Stimulated activated CD8-positive, alpha-beta memory T cell treated with anti-CD3 and anti-CD28 coated beads, Interleukin-7, amount 100 ng/mL, for 4 hours (primary cell): ENCODE data around the gene SMCO1.
"Not testable (repeated sequence)": the region's sequence is repeated elsewhere in the genome, so short reads cannot be mapped to it uniquely, and the experiment has no call there.

ENCODE experiments used
- DNase-seq, 2 donors: peaks; one replicate each; pipeline ENCODE4 v3.0.0-alpha.2; 2020; ENCODE audit warnings: low read depth in 2 of 2

Gene SMCO1

DNA sequence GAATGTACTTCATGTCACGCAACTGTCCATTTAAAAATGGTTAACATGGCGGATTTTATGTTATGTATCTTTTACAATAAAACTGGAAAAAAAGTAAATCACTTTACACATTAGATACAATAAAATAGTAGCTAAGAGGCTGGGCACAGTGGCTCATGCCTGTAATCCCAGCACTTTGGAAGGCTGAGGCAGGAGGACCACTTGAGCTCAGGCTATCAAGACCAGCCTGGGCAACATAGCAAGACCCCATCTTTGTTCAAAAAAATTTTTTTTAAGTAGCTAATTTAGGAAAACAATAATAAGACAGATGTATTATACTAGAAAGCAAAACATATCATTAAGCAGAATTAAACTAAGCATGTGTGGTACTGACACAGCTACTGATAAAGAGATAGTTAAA, 23.1 kb downstream of the SMCO1 start:
- DNase-seq, result no peak

DNA sequence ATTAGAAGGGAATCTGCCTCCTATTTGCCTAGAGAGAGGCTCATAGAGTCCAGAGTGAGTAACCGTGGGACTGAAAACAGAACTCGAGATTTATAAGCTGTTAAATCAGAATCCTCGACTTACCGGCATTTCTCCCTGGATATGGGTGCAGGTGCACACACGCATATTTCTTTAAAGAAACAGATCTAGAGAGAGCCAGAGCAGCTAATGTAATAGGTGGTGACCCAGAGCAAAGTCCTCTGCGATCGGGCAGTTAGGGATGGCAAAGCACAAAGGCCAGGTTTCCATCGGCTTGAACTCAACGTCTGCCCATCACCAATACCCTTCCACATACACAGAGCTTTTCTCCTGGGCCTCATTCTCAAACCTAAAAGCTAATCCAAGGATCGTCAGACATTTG, 25.4 kb downstream of the SMCO1 start:
- no peak for DNase-seq

DNA sequence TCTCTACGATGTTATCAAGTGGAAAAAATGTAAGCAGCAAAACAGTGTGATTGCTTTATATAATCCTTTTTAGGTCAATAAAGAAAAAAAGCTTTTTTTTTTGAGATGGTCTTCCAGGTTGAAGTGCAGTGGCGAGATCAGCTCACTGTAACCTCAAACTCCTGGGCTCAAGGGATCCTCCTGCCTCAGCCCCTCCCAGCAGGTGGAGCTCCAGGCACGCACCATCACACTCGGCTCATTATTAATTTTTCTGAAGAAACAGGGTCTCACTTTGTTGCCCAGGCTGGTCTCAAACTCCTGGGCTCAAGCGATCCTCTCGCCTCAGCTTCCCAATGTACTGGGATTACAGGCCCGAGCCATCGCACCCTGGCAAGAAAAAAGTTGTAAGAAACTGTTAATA, 28.9 kb downstream of the SMCO1 start:
- DNase-seq, result peak in 1 of 2 donors; percentile 17

DNA sequence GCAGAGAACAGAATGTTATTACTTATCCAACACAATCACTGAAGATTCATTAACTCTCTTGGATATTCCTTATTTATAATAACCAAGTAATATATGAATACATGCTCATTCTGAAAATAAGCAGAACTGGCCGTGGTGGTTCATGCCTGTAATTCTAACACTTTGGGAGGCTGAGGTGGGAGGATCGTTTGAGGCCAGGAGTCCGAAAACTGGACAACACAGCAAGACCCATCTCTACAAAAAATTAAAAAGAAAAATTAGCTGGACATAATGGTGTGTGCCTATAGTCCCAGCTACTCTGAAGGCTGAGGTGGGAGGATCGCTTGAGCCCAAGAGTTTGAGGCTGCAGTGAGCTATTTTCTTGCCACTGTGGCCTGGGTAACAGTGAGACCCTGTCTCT, 37.5 kb downstream of the SMCO1 start:
- DNase-seq, result no peak

DNA sequence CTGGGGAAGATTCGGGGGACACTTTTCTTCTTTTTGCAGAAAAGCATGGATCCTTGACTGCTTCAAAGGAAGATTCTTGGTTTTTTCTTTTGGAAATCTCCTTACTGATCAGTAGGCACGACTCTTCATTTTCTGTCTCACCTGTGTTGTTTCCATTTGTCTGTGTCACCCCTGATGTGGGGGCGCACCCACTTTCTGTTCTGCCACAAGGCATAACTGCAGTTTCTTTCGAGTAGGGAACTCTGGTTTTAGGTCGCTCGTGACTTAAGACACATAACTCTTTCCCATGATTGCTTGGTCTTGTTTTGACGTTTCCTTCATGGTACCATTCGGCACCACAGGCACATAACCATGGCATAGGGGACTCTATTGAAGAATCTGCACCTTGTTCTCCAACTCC, 42.9 kb downstream of the SMCO1 start:
- no peak for DNase-seq

DNA sequence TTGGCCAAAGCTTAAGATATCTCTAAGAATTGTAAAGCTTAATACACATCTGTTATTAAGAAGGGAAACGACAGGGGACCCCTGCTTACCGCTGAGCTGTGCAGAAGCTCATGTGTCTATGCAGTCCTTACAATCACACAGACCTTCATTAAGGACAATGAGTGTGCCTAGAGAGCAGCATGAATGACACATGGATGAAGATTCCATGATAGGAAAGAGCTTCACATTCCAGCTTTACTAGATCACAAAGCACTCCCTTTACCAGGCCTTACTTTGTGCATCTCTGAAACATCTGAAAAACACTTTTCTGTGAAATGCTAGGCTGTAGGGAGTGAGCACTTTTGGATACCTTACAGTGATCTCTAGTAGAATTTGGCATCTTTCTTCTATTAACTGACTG, 43.6 kb downstream of the SMCO1 start:
- no peak for DNase-seq

DNA sequence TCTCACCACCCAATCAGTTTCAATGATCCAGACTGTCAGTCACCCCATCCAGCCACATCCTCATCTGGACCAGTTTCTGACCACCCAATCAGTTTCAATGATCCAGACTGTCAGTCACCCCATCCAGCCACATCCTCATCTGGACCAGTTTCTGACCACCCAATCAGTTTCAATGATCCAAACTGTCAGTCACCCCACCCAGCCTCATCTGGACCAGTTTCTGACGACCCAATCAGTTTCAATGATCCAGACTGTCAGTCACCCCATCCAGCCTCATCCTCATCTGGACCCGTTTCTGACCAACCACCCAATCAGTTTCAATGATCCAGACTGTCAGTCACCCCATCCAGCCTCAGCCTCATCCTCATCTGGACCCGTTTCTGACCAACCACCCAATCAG, 45.0 kb downstream of the SMCO1 start:
- not testable (repeated sequence) for DNase-seq

DNA sequence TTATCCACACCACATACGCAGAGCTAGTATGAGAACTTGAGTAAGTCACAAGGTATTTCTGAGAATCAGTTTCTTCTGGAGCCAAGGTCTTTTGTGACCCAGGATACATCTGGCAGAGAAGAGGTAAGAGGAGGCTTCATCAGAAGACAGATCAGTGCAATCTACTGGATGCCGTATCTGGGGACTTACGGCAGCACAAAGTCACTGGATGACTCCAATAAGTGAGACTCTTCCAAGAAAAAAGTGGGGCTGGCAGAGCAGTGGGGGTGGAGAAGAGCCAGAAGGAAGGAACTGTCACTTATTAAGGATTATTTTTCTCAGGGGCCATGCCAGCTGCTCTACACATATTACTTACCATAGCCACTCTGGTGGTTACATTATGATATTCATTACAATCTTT, 51.3 kb downstream of the SMCO1 start:
- DNase-seq, result no peak

DNA sequence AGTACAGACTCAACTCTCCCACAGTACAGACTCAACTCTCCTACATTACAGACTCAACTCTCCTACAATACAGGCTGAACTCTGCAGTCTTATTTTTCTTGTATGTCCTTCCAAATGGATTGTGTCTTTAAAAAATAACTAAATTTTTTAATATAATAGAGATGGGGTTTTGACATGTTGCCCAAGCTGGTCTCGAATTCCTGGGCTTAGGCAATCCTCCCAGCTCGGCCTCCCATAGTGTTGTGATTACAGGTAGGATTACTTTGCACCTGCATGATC, 51.7 kb downstream of the SMCO1 start:
- DNase-seq, result no peak

DNA sequence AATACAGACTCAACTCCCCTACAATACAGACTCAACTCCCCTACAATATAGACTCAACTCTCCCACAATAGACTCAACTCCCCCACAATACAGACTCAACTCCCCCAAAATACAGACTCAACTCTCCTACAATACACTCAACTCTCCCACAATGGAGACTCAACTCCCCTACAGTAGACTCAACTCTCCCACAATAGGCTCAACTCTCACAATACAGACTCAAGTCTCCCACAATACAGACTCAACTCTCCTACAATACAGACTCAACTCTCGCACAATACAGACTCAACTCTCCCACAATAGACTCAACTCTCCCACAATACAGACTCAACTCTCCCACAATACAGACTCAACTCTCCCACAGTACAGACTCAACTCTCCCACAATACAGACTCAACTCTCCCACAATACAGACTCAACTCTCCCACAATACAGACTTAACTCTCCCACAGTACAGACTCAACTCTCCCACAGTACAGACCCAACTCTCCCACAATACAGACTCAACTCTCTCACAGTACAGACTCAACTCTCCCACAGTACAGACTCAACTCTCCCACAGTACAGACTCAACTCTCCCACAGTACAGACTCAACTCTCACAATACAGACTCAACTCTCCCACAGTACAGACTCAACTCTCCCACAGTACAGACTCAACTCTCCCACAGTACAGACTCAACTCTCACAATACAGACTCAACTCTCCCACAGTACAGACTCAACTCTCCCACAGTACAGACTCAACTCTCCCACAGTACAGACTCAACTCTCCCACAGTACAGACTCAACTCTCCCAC, 52.3 kb downstream of the SMCO1 start:
- DNase-seq, result not testable (repeated sequence)

DNA sequence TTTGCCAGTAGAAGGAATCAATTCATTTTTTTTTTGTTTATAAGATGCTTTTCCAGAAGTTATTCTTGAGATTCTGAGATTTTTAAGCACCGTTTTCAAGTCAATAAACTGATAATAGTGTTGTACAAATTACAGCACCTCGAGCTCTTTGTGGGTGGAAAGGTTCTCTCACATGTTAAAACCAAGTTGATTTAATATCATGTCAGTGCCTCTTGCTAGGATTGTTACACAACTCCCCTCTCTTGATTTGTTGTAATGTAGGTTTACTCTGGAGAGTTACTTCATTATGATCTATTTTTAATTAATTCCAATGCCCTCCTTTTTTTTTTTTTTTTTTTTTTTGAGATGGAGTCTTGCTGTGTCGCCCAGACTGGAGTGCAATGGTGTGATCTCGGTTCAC, 57.1 kb downstream of the SMCO1 start:
- no peak for DNase-seq

DNA sequence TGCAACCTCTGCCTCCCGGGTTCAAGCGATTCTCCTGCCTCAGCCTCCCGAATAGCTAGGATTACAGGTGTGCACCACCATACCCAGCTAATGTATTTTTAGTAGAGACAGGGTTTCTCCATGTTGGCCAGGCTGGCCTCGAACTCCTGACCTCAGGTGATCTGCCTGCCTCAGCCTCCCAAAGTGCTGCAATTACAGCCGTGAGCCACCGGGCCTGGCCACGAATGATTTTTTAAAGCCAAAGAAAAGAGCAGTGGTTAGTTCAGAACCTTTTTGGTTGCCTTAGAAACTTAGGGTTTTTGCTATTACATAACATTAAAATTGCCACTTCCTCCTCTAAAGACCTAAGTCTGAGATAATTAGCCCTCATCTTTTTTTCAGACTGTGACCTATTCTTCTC, 57.7 kb downstream of the SMCO1 start:
- not testable (repeated sequence) for DNase-seq
